ENCODE measurements around the gene MRI1.

MRI1 gene

GRCh38 chr19:13796301-13797057 is 32.2 kb downstream of the MRI1 start:
- Histone ChIP-seq H3K4me1 (ENCODE audit: low read length) (peaks cover 20% of the 10 kb centered on the region), H3K4me3 (ENCODE audit: low read length) (peak overlapping the region; percentile 91), H3K27me3 (ENCODE audit: low read depth, low read length) (no peaks in the 10 kb centered on the region), H3K9me3 (ENCODE audit: insufficient read depth, low read length) (no peaks in the 10 kb centered on the region), H2AFZ (ENCODE audit: low read depth, low read length) (no peak overlapping the region), H3K27ac (ENCODE audit: low read length) (peak overlapping the region; percentile 74), H3K4me2 (ENCODE audit: low read length) (peak overlapping the region; percentile 94), H4K20me1 (ENCODE audit: insufficient read depth, low read length) (no peaks in the 10 kb centered on the region), H3K36me3 (replicated peaks; ENCODE audit: low read depth, low read length) (peaks cover 12% of the 10 kb centered on the region), H3K79me2 (ENCODE audit: low read length) (peaks cover 26% of the 10 kb centered on the region), H3K9ac (ENCODE audit: low read length) (peak overlapping the region; percentile 98)
- TF ChIP-seq CTCF (IDR thresholded peaks at IDR 0.05; ENCODE audit: low read depth, low read length) (peak; percentile 9; the same call in 1 of the 2 replicates), EZH2phosphoT487 (IDR thresholded peaks at IDR 0.05; ENCODE audit: low read depth) (no peak)

DNA sequence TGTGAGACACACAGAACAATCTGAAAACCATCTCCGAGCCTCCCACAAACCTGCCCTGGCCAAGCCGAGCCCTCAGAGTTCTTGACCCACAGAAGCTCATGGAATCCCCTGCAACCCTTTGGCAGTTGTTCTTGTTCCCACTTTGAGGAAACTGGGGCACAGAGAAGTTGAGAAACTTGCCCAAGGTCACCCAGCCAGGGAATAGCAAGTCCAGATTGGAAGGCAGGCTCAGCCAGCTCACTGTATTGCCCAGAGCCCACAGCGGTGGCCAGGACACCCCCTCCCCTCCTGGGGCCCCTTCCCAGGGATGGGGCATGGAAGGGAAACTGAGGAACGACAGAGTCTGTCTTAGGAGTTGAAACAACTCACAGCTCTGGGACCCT is 32.7 kb downstream of the MRI1 start:
- H3K79me2 ChIP-seq (ENCODE audit: low read length) = peaks cover 26% of the 10 kb centered on the region
- no peaks in the 10 kb centered on the region for H4K20me1 ChIP-seq (ENCODE audit: insufficient read depth, low read length)
- H3K27ac ChIP-seq (ENCODE audit: low read length) = peak overlapping the region; percentile 74
- peak overlapping the region; percentile 98 for H3K9ac ChIP-seq (ENCODE audit: low read length)
- TF ChIP-seq EZH2phosphoT487 (IDR thresholded peaks at IDR 0.05; ENCODE audit: low read depth) = no peak
- TF ChIP-seq CTCF (IDR thresholded peaks at IDR 0.05; ENCODE audit: low read depth, low read length) = no peak
- peaks cover 12% of the 10 kb centered on the region for H3K36me3 ChIP-seq (replicated peaks; ENCODE audit: low read depth, low read length)
- no peaks in the 10 kb centered on the region for H3K9me3 ChIP-seq (ENCODE audit: insufficient read depth, low read length)
- H3K4me2 ChIP-seq (ENCODE audit: low read length) = peak overlapping the region; percentile 94
- H3K27me3 ChIP-seq (ENCODE audit: low read depth, low read length) = no peaks in the 10 kb centered on the region
- no peak overlapping the region for H2AFZ ChIP-seq (ENCODE audit: low read depth, low read length)
- H3K4me3 ChIP-seq (ENCODE audit: low read length) = peak overlapping the region; percentile 91
- peaks cover 20% of the 10 kb centered on the region for H3K4me1 ChIP-seq (ENCODE audit: low read length)

DNA sequence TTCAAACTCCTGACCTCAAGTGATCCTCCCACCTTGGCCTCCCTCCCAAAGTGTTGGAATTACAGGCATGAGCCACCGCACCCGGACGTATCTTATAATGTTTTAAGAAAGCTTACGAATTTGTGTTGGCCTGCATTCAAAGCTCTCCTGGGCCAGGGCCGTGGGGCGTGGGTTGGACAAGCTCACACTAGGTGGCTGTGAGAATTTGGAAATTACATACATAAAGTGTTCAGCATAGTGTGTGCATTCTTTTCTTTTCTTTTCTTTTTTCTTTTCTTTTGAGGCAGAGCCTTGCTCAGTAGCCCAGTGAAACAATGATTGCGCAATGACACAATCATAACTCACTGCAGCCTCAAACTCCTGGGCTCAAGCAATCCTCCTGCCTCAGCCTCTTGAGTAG is 33.5 kb downstream of the MRI1 start:
- no peak overlapping the region for H3K9ac ChIP-seq (ENCODE audit: low read length)
- no peak overlapping the region for H3K27ac ChIP-seq (ENCODE audit: low read length)
- no peaks in the 10 kb centered on the region for H3K27me3 ChIP-seq (ENCODE audit: low read depth, low read length)
- no peaks in the 10 kb centered on the region for H3K9me3 ChIP-seq (ENCODE audit: insufficient read depth, low read length)
- H3K4me1 ChIP-seq (ENCODE audit: low read length) = peaks cover 20% of the 10 kb centered on the region
- no peaks in the 10 kb centered on the region for H4K20me1 ChIP-seq (ENCODE audit: insufficient read depth, low read length)
- peaks cover 12% of the 10 kb centered on the region for H3K36me3 ChIP-seq (replicated peaks; ENCODE audit: low read depth, low read length)
- peaks cover 26% of the 10 kb centered on the region for H3K79me2 ChIP-seq (ENCODE audit: low read length)
- H2AFZ ChIP-seq (ENCODE audit: low read depth, low read length) = no peak overlapping the region
- H3K4me3 ChIP-seq (ENCODE audit: low read length) = no peak overlapping the region
- no peak for TF ChIP-seq CTCF (IDR thresholded peaks at IDR 0.05; ENCODE audit: low read depth, low read length)
- TF ChIP-seq EZH2phosphoT487 (IDR thresholded peaks at IDR 0.05; ENCODE audit: low read depth) = no peak
- H3K4me2 ChIP-seq (ENCODE audit: low read length) = no peak overlapping the region

- peaks cover 14% of the 10 kb centered on the region for H3K36me3 ChIP-seq (replicated peaks; ENCODE audit: low read depth, low read length)
- H3K27ac ChIP-seq (ENCODE audit: low read length) = no peak overlapping the region
- H3K9ac ChIP-seq (ENCODE audit: low read length) = no peak overlapping the region
- no peaks in the 10 kb centered on the region for H4K20me1 ChIP-seq (ENCODE audit: insufficient read depth, low read length)
- no peaks in the 10 kb centered on the region for H3K9me3 ChIP-seq (ENCODE audit: insufficient read depth, low read length)
- peaks cover 11% of the 10 kb centered on the region for H3K4me1 ChIP-seq (ENCODE audit: low read length)
- peaks cover 26% of the 10 kb centered on the region for H3K79me2 ChIP-seq (ENCODE audit: low read length)
- H3K4me3 ChIP-seq (ENCODE audit: low read length) = no peak overlapping the region
- H2AFZ ChIP-seq (ENCODE audit: low read depth, low read length) = no peak overlapping the region
- TF ChIP-seq CTCF (IDR thresholded peaks at IDR 0.05; ENCODE audit: low read depth, low read length) (no peak), EZH2phosphoT487 (IDR thresholded peaks at IDR 0.05; ENCODE audit: low read depth) (no peak)
- no peak overlapping the region for H3K4me2 ChIP-seq (ENCODE audit: low read length)
- H3K27me3 ChIP-seq (ENCODE audit: low read depth, low read length) = no peaks in the 10 kb centered on the region
These were observed 35.3 kb downstream of the MRI1 start for GRCh38 chr19:13799669-13800068.
